ENCODE data around the gene ISG20L2. TPM values are rescaled to one million over a fixed set of nuclear protein-coding genes. Genes with fewer than 3 reads are reported as not detected.
A peak's percentile ranks its signal among the peaks of the same experiment; 100 is the strongest.

Gene ISG20L2
- total RNA-seq, 6 experiments from 2014 or later, result 16.2 to 26.9 (median 20.6) TPM

DNA sequence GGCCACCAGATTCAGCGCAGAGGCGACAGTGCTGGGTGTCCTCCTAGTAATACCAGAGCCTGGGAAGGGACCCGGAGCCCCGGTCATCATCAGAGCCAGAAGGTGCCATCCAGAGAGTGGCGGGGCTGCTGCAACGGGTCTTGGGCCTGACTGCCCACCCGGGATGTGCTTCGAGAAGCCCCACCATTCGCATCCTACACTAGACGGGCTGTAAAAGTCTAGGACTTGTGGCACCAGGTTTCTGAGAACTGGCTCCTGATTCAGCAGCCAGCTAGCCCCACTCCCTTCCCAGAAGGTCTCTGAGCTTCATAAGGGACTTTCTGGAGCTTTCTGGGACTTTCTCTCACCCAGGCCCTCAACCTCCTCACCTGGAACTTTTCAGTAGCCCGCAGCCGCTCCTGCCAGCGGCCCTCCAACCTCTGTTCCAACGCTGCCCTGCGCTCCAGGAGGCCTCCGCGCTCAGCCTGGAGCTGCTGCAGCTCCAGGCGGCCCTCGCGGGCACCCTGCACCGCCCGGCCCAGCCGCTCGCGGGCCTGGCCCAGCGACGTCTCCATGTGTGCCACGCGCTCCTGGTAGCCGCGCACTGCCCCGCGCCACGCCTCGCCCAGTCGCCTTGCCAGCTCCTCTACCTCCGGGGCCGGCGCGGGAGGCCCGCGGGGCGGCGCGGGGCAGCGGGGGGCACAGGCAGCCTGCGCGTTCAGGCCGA, 52.3 kb downstream of the ISG20L2 start:
- Mint-ChIP-seq H3K36me3 (ENCODE audit: low read depth) (peaks cover 23% of the 10 kb centered on the region), H3K27me3 (ENCODE audit: insufficient read depth) (peaks cover 1% of the 10 kb centered on the region), H3K4me3 (peak overlapping the region; percentile 88), H3K9me3 (no peaks in the 10 kb centered on the region), H3K27ac (peak overlapping the region; percentile 72), H3K4me1 (ENCODE audit: low read depth) (peaks cover 46% of the 10 kb centered on the region)
- TF ChIP-seq, protein P1, sequence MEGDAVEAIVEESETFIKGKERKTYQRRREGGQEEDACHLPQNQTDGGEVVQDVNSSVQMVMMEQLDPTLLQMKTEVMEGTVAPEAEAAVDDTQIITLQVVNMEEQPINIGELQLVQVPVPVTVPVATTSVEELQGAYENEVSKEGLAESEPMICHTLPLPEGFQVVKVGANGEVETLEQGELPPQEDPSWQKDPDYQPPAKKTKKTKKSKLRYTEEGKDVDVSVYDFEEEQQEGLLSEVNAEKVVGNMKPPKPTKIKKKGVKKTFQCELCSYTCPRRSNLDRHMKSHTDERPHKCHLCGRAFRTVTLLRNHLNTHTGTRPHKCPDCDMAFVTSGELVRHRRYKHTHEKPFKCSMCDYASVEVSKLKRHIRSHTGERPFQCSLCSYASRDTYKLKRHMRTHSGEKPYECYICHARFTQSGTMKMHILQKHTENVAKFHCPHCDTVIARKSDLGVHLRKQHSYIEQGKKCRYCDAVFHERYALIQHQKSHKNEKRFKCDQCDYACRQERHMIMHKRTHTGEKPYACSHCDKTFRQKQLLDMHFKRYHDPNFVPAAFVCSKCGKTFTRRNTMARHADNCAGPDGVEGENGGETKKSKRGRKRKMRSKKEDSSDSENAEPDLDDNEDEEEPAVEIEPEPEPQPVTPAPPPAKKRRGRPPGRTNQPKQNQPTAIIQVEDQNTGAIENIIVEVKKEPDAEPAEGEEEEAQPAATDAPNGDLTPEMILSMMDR (IDR thresholded peaks at IDR 0.05), result no peak
- DNase-seq, result no peak

DNA sequence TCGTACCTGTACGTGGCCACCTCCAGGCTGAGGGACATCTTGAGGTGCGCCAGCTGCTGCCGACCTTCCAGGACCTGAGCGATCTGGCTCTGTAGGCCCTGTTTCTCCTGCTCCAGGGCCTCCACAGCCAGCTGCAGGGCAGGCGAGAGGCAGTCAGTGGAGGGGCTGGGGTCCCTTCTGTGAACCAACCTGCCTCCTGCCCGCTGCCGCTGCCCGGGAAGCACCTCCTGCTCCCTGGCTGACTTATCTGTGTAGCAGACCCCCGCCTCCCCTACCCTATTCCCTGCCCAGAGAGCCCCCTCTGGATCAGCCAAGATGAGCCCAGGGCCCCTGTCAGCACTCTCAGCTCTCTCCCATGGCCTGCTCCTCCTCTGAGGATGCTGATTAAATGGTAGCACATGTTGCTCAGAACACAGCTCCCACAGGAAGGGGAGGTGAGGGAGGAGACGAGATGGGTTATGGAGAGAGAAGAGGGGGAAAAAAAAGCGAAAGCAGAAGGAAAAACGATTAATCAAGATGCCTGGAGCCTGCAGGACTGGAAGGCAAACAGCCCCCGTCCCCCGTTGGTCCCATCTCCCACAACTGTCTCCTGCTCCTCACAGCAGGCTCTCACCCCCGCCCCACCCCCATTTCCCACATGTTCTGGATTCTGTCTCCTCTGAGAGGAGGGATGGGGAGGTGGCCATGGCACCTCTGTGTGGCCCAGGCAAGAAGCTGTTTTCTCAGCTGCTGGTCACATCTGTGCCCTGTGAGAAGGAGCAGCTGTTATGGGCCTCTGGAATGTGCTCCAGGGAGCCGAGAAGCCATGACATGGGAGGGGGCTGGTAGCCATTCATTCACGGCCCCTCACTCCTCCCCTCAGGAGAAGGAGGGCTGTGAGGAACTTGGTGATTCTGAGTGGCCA, 53.1 kb downstream of the ISG20L2 start:
- no peak for DNase-seq
- H3K27ac Mint-ChIP-seq, result peak overlapping the region; percentile 72
- no peaks in the 10 kb centered on the region; the same call in none of the 2 replicates for H3K27me3 Mint-ChIP-seq (ENCODE audit: insufficient read depth)
- H3K9me3 Mint-ChIP-seq, result no peaks in the 10 kb centered on the region
- peaks cover 50% of the 10 kb centered on the region for H3K4me1 Mint-ChIP-seq (ENCODE audit: low read depth)
- H3K36me3 Mint-ChIP-seq (ENCODE audit: low read depth), result peaks cover 26% of the 10 kb centered on the region
- TF ChIP-seq, protein P1 (IDR thresholded peaks at IDR 0.05), result no peak
- H3K4me3 Mint-ChIP-seq, result peak overlapping the region; percentile 88

DNA sequence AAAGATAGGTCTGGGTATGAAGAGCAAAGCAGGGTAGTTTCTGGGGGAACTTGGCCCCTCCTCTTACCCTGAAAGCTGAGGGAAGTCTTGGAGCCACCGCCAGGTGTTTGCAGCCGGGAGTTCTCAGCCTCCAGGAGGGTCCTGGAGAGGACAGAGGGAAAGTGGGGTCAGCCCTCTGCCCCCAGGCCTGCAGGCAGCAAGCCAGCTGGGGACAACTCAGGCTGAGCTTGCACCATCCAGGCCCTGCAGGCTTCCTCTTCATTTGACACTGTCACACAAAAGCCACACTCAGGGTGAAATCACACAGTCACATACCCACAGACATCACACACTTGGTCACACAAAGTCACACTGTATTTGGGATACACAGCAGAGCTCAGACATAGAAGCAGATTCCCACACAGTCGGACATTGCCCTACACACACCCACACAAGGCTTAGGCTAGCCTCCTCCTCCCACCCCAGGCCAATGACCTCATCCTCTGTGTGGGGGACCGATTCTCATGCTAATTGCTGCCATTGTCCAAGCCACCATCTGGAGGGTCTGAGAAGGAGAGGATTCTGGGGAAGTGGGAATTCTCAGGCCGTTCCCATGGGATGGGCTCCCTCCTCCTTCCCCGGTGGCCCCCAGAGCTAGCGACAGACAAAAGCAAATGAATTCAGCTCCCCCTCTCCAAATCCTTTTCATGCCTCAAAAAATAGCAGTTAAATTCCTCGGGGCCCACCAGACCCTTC, 55.0 kb downstream of the ISG20L2 start:
- Mint-ChIP-seq H3K36me3 (ENCODE audit: low read depth) (peaks cover 26% of the 10 kb centered on the region), H3K4me3 (peak overlapping the region; percentile 54), H3K27me3 (ENCODE audit: insufficient read depth) (no peaks in the 10 kb centered on the region; the same call in none of the 2 replicates), H3K4me1 (ENCODE audit: low read depth) (peaks cover 57% of the 10 kb centered on the region), H3K27ac (peak overlapping the region; percentile 55), H3K9me3 (no peaks in the 10 kb centered on the region)
- no peak for DNase-seq
- TF ChIP-seq, protein P1 (IDR thresholded peaks at IDR 0.05), result no peak

Other genes with a start within 250 kb of the ISG20L2 start
- 10 to 100 TPM; 50.0 to 60.1 (median 56.8) TPM for gene MEF2D, start 228.0 kb downstream of the ISG20L2 start, total RNA-seq (2021; fragmentation: NEBNext Ultra II Directional; extraction: Animal tissue kit (Norgen Biotek cat#: 25700))
- gene IQGAP3, start 156.2 kb downstream of the ISG20L2 start, total RNA-seq (2021; fragmentation: NEBNext Ultra II Directional; extraction: Animal tissue kit (Norgen Biotek cat#: 25700)), result 10 to 100 TPM; 13.9 to 33.3 (median 29.0) TPM
- gene TTC24, start 149.0 kb downstream of the ISG20L2 start, total RNA-seq (2021; fragmentation: NEBNext Ultra II Directional; extraction: Animal tissue kit (Norgen Biotek cat#: 25700)), result not detected
- gene NAXE, start 137.0 kb downstream of the ISG20L2 start, total RNA-seq (2021; fragmentation: NEBNext Ultra II Directional; extraction: Animal tissue kit (Norgen Biotek cat#: 25700)), result 10 to 100 TPM; 73.9 to 83.9 (median 76.7) TPM
- 10 to 100 TPM; 25.0 to 35.8 (median 32.7) TPM for gene GPATCH4, start 127.3 kb downstream of the ISG20L2 start, total RNA-seq (2021; fragmentation: NEBNext Ultra II Directional; extraction: Animal tissue kit (Norgen Biotek cat#: 25700))
- gene HAPLN2, start 109.4 kb downstream of the ISG20L2 start, total RNA-seq (2021; fragmentation: NEBNext Ultra II Directional; extraction: Animal tissue kit (Norgen Biotek cat#: 25700)), result not detected
- not detected for gene BCAN, start 86.6 kb downstream of the ISG20L2 start, total RNA-seq (2021; fragmentation: NEBNext Ultra II Directional; extraction: Animal tissue kit (Norgen Biotek cat#: 25700))
- 100 to 1,000 TPM; 106 to 126 (median 116) TPM for gene NES, start 51.4 kb downstream of the ISG20L2 start, total RNA-seq (2021; fragmentation: NEBNext Ultra II Directional; extraction: Animal tissue kit (Norgen Biotek cat#: 25700))
- 10 to 100 TPM; 55.9 to 70.4 (median 59.2) TPM for gene CRABP2, start 23.2 kb downstream of the ISG20L2 start, total RNA-seq (2021; fragmentation: NEBNext Ultra II Directional; extraction: Animal tissue kit (Norgen Biotek cat#: 25700))
- gene METTL25B, start 297 bp downstream of the ISG20L2 start, total RNA-seq (2021; fragmentation: NEBNext Ultra II Directional; extraction: Animal tissue kit (Norgen Biotek cat#: 25700)), result 10 to 100 TPM; 11.2 to 16.0 (median 13.9) TPM
- gene MRPL24, start 12.3 kb upstream of the ISG20L2 start, total RNA-seq (2021; fragmentation: NEBNext Ultra II Directional; extraction: Animal tissue kit (Norgen Biotek cat#: 25700)), result 10 to 100 TPM; 82.5 to 93.7 (median 86.8) TPM
- 100 to 1,000 TPM; 229 to 324 (median 315) TPM for gene HDGF, start 22.9 kb upstream of the ISG20L2 start, total RNA-seq (2021; fragmentation: NEBNext Ultra II Directional; extraction: Animal tissue kit (Norgen Biotek cat#: 25700))
- 10 to 100 TPM; 67.0 to 79.3 (median 71.5) TPM for gene PRCC, start 38.8 kb upstream of the ISG20L2 start, total RNA-seq (2021; fragmentation: NEBNext Ultra II Directional; extraction: Animal tissue kit (Norgen Biotek cat#: 25700))
- gene SH2D2A, start 88.1 kb upstream of the ISG20L2 start, total RNA-seq (2021; fragmentation: NEBNext Ultra II Directional; extraction: Animal tissue kit (Norgen Biotek cat#: 25700)), result under 1 TPM in 2 of 6 experiments, not detected in 4; 0.09 to 0.17 TPM
- not detected for gene INSRR, start 130.4 kb upstream of the ISG20L2 start, total RNA-seq (2021; fragmentation: NEBNext Ultra II Directional; extraction: Animal tissue kit (Norgen Biotek cat#: 25700))
- gene NTRK1, start 132.1 kb upstream of the ISG20L2 start, total RNA-seq (2021; fragmentation: NEBNext Ultra II Directional; extraction: Animal tissue kit (Norgen Biotek cat#: 25700)), result under 1 TPM in 1 of 6 experiments, not detected in 5; 0.10 TPM
- 10 to 100 TPM in 4 of 6 experiments, 1 to 10 TPM in 2; 3.2 to 23.6 (median 20.2) TPM for gene PEAR1, start 165.0 kb upstream of the ISG20L2 start, total RNA-seq (2021; fragmentation: NEBNext Ultra II Directional; extraction: Animal tissue kit (Norgen Biotek cat#: 25700))
- under 1 TPM in 4 of 6 experiments, not detected in 2; 0.13 to 0.46 (median 0.41) TPM for gene LRRC71, start 191.9 kb upstream of the ISG20L2 start, total RNA-seq (2021; fragmentation: NEBNext Ultra II Directional; extraction: Animal tissue kit (Norgen Biotek cat#: 25700))

Data from HFFc6 (cell line).